IPS-15b (cell line): ENCODE results near the gene KCNIP4.

Experiments
- H3K27me3 ChIP-seq: one replicate; pipeline ENCODE4 v1.6.1; 2013; ENCODE audit warnings: low read length; ENCODE audit not compliant: control insufficient read depth, insufficient read depth
- H3K36me3 ChIP-seq: one replicate; pipeline ENCODE4 v1.6.1; 2013; ENCODE audit warnings: low read length; ENCODE audit not compliant: control insufficient read depth, insufficient read depth
- H3K4me1 ChIP-seq: one replicate; pipeline ENCODE4 v1.6.1; 2013; ENCODE audit warnings: mild to moderate bottlenecking, low read length; ENCODE audit not compliant: control insufficient read depth, insufficient read depth
- H3K4me3 ChIP-seq: one replicate; pipeline ENCODE4 v1.5.1; 2013; ENCODE audit warnings: low read depth, low read length
- H3K9ac ChIP-seq: one replicate; pipeline ENCODE4 v1.6.1; 2013; ENCODE audit warnings: low read depth, mild to moderate bottlenecking, low read length
- H3K9me3 ChIP-seq: one replicate; pipeline ENCODE4 v1.6.1; 2013; ENCODE audit warnings: mild to moderate bottlenecking, low read length; ENCODE audit not compliant: control insufficient read depth, insufficient read depth

The KCNIP4 gene

GRCh38 chr4:21420166-21420565, 528.4 kb downstream of the KCNIP4 start:
- H3K4me3 ChIP-seq = no peak overlapping the region
- no peaks in the 10 kb centered on the region for H3K4me1 ChIP-seq
- H3K36me3 ChIP-seq = no peaks in the 10 kb centered on the region
- no peak overlapping the region for H3K9ac ChIP-seq
- no peaks in the 10 kb centered on the region for H3K27me3 ChIP-seq
- H3K9me3 ChIP-seq = no peaks in the 10 kb centered on the region

GRCh38 chr4:21415728-21416127, 532.8 kb downstream of the KCNIP4 start:
- H3K9me3 ChIP-seq = no peaks in the 10 kb centered on the region
- H3K4me3 ChIP-seq = no peak overlapping the region
- H3K27me3 ChIP-seq = no peaks in the 10 kb centered on the region
- no peaks in the 10 kb centered on the region for H3K36me3 ChIP-seq
- no peaks in the 10 kb centered on the region for H3K4me1 ChIP-seq
- H3K9ac ChIP-seq = no peak overlapping the region

- no peak overlapping the region for H3K4me3 ChIP-seq
These were observed 534.7 kb downstream of the KCNIP4 start for GRCh38 chr4:21413807-21414370.

GRCh38 chr4:21411086-21411485, 537.5 kb downstream of the KCNIP4 start:
- H3K9ac ChIP-seq = no peak overlapping the region
- H3K4me3 ChIP-seq = no peak overlapping the region
- no peaks in the 10 kb centered on the region for H3K27me3 ChIP-seq
- H3K9me3 ChIP-seq = no peaks in the 10 kb centered on the region
- H3K36me3 ChIP-seq = no peaks in the 10 kb centered on the region
- no peaks in the 10 kb centered on the region for H3K4me1 ChIP-seq

More at GRCh38 chr4:21413807-21414370, 534.7 kb downstream of the KCNIP4 start:
- Histone ChIP-seq H3K27me3 (no peaks in the 10 kb centered on the region), H3K36me3 (no peaks in the 10 kb centered on the region), H3K4me1 (no peaks in the 10 kb centered on the region), H3K9me3 (no peaks in the 10 kb centered on the region), H3K9ac (no peak overlapping the region)

- no peaks in the 10 kb centered on the region for H3K36me3 ChIP-seq
- no peak overlapping the region for H3K4me3 ChIP-seq
- no peaks in the 10 kb centered on the region for H3K27me3 ChIP-seq
- H3K9me3 ChIP-seq = no peaks in the 10 kb centered on the region
- H3K9ac ChIP-seq = no peak overlapping the region
- H3K4me1 ChIP-seq = no peaks in the 10 kb centered on the region
These were observed 538.2 kb downstream of the KCNIP4 start for GRCh38 chr4:21410372-21410771.

GRCh38 chr4:21387683-21388082, 560.9 kb downstream of the KCNIP4 start:
- Histone ChIP-seq H3K4me3 (no peak overlapping the region), H3K36me3 (no peaks in the 10 kb centered on the region), H3K27me3 (no peaks in the 10 kb centered on the region), H3K4me1 (no peaks in the 10 kb centered on the region), H3K9me3 (no peaks in the 10 kb centered on the region), H3K9ac (no peak overlapping the region)

- Histone ChIP-seq H3K27me3 (no peaks in the 10 kb centered on the region), H3K4me3 (no peak overlapping the region), H3K9me3 (no peaks in the 10 kb centered on the region), H3K4me1 (no peaks in the 10 kb centered on the region), H3K9ac (no peak overlapping the region), H3K36me3 (no peaks in the 10 kb centered on the region)
These were observed 562.3 kb downstream of the KCNIP4 start for GRCh38 chr4:21386166-21386780.

- no peaks in the 10 kb centered on the region for H3K36me3 ChIP-seq
- H3K9me3 ChIP-seq = no peaks in the 10 kb centered on the region
- H3K4me1 ChIP-seq = no peaks in the 10 kb centered on the region
- no peaks in the 10 kb centered on the region for H3K27me3 ChIP-seq
- no peak overlapping the region for H3K4me3 ChIP-seq
- no peak overlapping the region for H3K9ac ChIP-seq
These were observed 562.9 kb downstream of the KCNIP4 start for GRCh38 chr4:21385706-21386105.

GRCh38 chr4:21384609-21385008, 564.0 kb downstream of the KCNIP4 start:
- Histone ChIP-seq H3K9ac (no peak overlapping the region), H3K4me3 (no peak overlapping the region), H3K9me3 (no peaks in the 10 kb centered on the region), H3K4me1 (no peaks in the 10 kb centered on the region), H3K27me3 (no peaks in the 10 kb centered on the region), H3K36me3 (no peaks in the 10 kb centered on the region)

GRCh38 chr4:21380861-21381260, 567.7 kb downstream of the KCNIP4 start:
- no peak overlapping the region for H3K4me3 ChIP-seq
- H3K4me1 ChIP-seq = no peaks in the 10 kb centered on the region
- no peaks in the 10 kb centered on the region for H3K36me3 ChIP-seq
- H3K9ac ChIP-seq = no peak overlapping the region
- no peaks in the 10 kb centered on the region for H3K9me3 ChIP-seq
- no peaks in the 10 kb centered on the region for H3K27me3 ChIP-seq

GRCh38 chr4:21377046-21377445, 571.5 kb downstream of the KCNIP4 start:
- Histone ChIP-seq H3K9ac (no peak overlapping the region), H3K4me3 (no peak overlapping the region), H3K9me3 (no peaks in the 10 kb centered on the region), H3K4me1 (no peaks in the 10 kb centered on the region), H3K27me3 (no peaks in the 10 kb centered on the region), H3K36me3 (no peaks in the 10 kb centered on the region)

GRCh38 chr4:21376176-21376575, 572.4 kb downstream of the KCNIP4 start:
- Histone ChIP-seq H3K27me3 (no peaks in the 10 kb centered on the region), H3K9ac (no peak overlapping the region), H3K36me3 (no peaks in the 10 kb centered on the region), H3K4me3 (no peak overlapping the region), H3K4me1 (no peaks in the 10 kb centered on the region), H3K9me3 (no peaks in the 10 kb centered on the region)
